ENCODE results near the gene IL1F10. TPM values are rescaled to one million over a fixed set of nuclear protein-coding genes. Genes with fewer than 3 reads are reported as not detected.

Gene IL1F10
- total and polyA plus RNA-seq, 9 donors, result not detected

GRCh38 chr2:113069676-113070605 is 2.2 kb downstream of the IL1F10 start:
- WGBS, 3 donors, result 81 to 85% (median 83%) methylated on average over 4 of the region's 4 CpGs
- no peaks in the 10 kb centered on the region for H3K4me1 ChIP-seq (ENCODE audit: insufficient read depth)
- H3K36me3 ChIP-seq, result no peaks in the 10 kb centered on the region
- H3K27me3 ChIP-seq, result no peaks in the 10 kb centered on the region
- H3K4me3 ChIP-seq, result no peak overlapping the region
- no peak for DNase-seq
- TF ChIP-seq POLR2A (IDR thresholded peaks at IDR 0.05) (no peak), EP300 (IDR thresholded peaks at IDR 0.05) (no peak), CTCF (IDR thresholded peaks at IDR 0.05) (no peak)
- H3K9me3 ChIP-seq, result no peaks in the 10 kb centered on the region
- intact Hi-C loops (cut with DNase I), result no loop called here
- H3K27ac ChIP-seq, result no peak overlapping the region

GRCh38 chr2:113070606-113070975 is 2.8 kb downstream of the IL1F10 start:
- 72 to 83% (median 73%) methylated on average over 1 of the region's 1 CpG for WGBS, 3 donors
- H3K9me3 ChIP-seq, result no peaks in the 10 kb centered on the region
- no peak for TF ChIP-seq EP300 (IDR thresholded peaks at IDR 0.05)
- no peak for TF ChIP-seq CTCF (IDR thresholded peaks at IDR 0.05)
- no peak for TF ChIP-seq POLR2A (IDR thresholded peaks at IDR 0.05)
- intact Hi-C loops (cut with DNase I), result no loop called here
- H3K4me3 ChIP-seq, result no peak overlapping the region
- no peak overlapping the region for H3K27ac ChIP-seq
- no peaks in the 10 kb centered on the region for H3K27me3 ChIP-seq
- no peak for DNase-seq
- H3K36me3 ChIP-seq, result no peaks in the 10 kb centered on the region
- no peaks in the 10 kb centered on the region for H3K4me1 ChIP-seq (ENCODE audit: insufficient read depth)

- Histone ChIP-seq H3K4me1 (ENCODE audit: insufficient read depth) (no peaks in the 10 kb centered on the region), H3K36me3 (no peaks in the 10 kb centered on the region), H3K4me3 (no peak overlapping the region), H3K27me3 (no peaks in the 10 kb centered on the region), H3K27ac (no peak overlapping the region), H3K9me3 (no peaks in the 10 kb centered on the region)
- 44 to 45% (median 44%) methylated on average over 4 of the region's 4 CpGs for WGBS, 3 donors
- intact Hi-C loops (cut with DNase I), result no loop called here
- DNase-seq, result no peak
- TF ChIP-seq CTCF (IDR thresholded peaks at IDR 0.05) (no peak), EP300 (IDR thresholded peaks at IDR 0.05) (no peak)
These were observed 4.8 kb downstream of the IL1F10 start for GRCh38 chr2:113072584-113072983.

- TF ChIP-seq CTCF (IDR thresholded peaks at IDR 0.05) (no peak), EP300 (IDR thresholded peaks at IDR 0.05) (no peak), POLR2A (IDR thresholded peaks at IDR 0.05) (no peak)
- H3K4me1 ChIP-seq (ENCODE audit: insufficient read depth), result no peaks in the 10 kb centered on the region
- H3K9me3 ChIP-seq, result no peaks in the 10 kb centered on the region
- no peak overlapping the region for H3K27ac ChIP-seq
- intact Hi-C loops (cut with DNase I), result no loop called here
- WGBS, 3 donors, result 51 to 59% (median 51%) methylated on average over 3 of the region's 3 CpGs
- H3K4me3 ChIP-seq, result no peak overlapping the region
- H3K27me3 ChIP-seq, result no peaks in the 10 kb centered on the region
- no peak for DNase-seq
- H3K36me3 ChIP-seq, result no peaks in the 10 kb centered on the region
These were observed 5.6 kb downstream of the IL1F10 start for GRCh38 chr2:113073325-113073834.

Measured in ovary (tissue), 9 donors.